ENCODE results near the gene MUC5B. TPM values are rescaled to one million over a fixed set of nuclear protein-coding genes. Genes with fewer than 3 reads are reported as not detected.

MUC5B gene
- total RNA-seq, 2 experiments from 2014 or later = not detected

GRCh38 chr11:1253103-1253485 is 30.2 kb downstream of the MUC5B start:
- CTCF ChIA-PET = no interaction called here
- Histone ChIP-seq H3K27me3 (ENCODE audit: control insufficient read depth in 1 of 2, insufficient read depth in 2 of 2, low read length in 2 of 2) (no peaks in the 10 kb centered on the region), H3K36me3 (ENCODE audit: insufficient read depth, low read length) (no peaks in the 10 kb centered on the region), H3K9me3 (ENCODE audit: control insufficient read depth in 1 of 2, insufficient read depth in 1 of 2, low read length in 2 of 2) (peaks cover 0 to 17% of the 10 kb centered on the region in 2 experiments), H3K4me1 (ENCODE audit: insufficient read depth, low read length) (no peaks in the 10 kb centered on the region), H3K4me3 (ENCODE audit: low read length) (no peak overlapping the region), H3K27ac (ENCODE audit: low read depth in 1 of 2, low read length in 2 of 2) (no peak overlapping the region)
- TF ChIP-seq, protein P1, sequence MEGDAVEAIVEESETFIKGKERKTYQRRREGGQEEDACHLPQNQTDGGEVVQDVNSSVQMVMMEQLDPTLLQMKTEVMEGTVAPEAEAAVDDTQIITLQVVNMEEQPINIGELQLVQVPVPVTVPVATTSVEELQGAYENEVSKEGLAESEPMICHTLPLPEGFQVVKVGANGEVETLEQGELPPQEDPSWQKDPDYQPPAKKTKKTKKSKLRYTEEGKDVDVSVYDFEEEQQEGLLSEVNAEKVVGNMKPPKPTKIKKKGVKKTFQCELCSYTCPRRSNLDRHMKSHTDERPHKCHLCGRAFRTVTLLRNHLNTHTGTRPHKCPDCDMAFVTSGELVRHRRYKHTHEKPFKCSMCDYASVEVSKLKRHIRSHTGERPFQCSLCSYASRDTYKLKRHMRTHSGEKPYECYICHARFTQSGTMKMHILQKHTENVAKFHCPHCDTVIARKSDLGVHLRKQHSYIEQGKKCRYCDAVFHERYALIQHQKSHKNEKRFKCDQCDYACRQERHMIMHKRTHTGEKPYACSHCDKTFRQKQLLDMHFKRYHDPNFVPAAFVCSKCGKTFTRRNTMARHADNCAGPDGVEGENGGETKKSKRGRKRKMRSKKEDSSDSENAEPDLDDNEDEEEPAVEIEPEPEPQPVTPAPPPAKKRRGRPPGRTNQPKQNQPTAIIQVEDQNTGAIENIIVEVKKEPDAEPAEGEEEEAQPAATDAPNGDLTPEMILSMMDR (IDR thresholded peaks at IDR 0.05) = no peak
- H3K27me3 Mint-ChIP-seq = no peaks in the 10 kb centered on the region
- H3K4me1 Mint-ChIP-seq (ENCODE audit: low read depth) = no peaks in the 10 kb centered on the region
- intact Hi-C loops (cut with DNase I, micrococcal nuclease) = no loop called here
- H3K9me3 Mint-ChIP-seq = no peaks in the 10 kb centered on the region
- no peaks in the 10 kb centered on the region for H3K36me3 Mint-ChIP-seq (ENCODE audit: low read depth)
- ATAC-seq (ENCODE audit: poor library complexity) (no peak), DNase-seq (no peak)
- no peak overlapping the region for H3K4me3 Mint-ChIP-seq
- H3K27ac Mint-ChIP-seq = no peak overlapping the region
- POLR2A ChIA-PET = no interaction called here

DNA sequence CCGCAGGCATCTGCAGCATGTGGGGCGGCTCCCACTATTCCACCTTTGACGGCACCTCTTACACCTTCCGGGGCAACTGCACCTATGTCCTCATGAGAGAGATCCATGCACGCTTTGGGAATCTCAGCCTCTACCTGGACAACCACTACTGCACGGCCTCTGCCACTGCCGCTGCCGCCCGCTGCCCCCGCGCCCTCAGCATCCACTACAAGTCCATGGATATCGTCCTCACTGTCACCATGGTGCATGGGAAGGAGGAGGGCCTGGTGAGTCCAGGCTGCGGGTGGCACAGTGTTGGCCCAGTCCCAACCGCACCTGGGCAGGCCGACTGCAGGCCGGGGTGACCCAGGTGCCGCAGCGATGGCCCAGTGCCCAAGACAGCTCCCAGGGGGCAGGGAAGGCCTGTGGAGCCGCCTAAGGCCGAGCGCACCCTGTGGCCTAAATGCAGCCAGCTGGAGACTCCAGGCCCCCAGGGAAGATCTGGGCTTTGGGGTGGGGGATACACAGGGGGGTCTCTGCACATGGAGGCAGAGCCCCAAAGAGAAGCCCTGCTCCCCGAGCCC is 31.3 kb downstream of the MUC5B start:
- CTCF ChIA-PET = no interaction called here
- no peak overlapping the region for H3K27ac ChIP-seq (ENCODE audit: low read depth in 1 of 2, low read length in 2 of 2)

GRCh38 chr11:1254733-1255132 is 31.9 kb downstream of the MUC5B start:
- no peaks in the 10 kb centered on the region for H3K36me3 Mint-ChIP-seq (ENCODE audit: low read depth)
- no peak overlapping the region for H3K4me3 ChIP-seq (ENCODE audit: low read length)
- ATAC-seq (ENCODE audit: poor library complexity) (no peak), DNase-seq (no peak)
- H3K4me3 Mint-ChIP-seq = no peak overlapping the region
- POLR2A ChIA-PET = no interaction called here
- CTCF ChIA-PET = no interaction called here
- no peaks in the 10 kb centered on the region for H3K27me3 Mint-ChIP-seq
- H3K9me3 Mint-ChIP-seq = no peaks in the 10 kb centered on the region
- no peak overlapping the region for H3K27ac Mint-ChIP-seq
- H3K4me1 Mint-ChIP-seq (ENCODE audit: low read depth) = no peaks in the 10 kb centered on the region
- H3K4me1 ChIP-seq (ENCODE audit: insufficient read depth, low read length) = no peaks in the 10 kb centered on the region
- H3K36me3 ChIP-seq (ENCODE audit: insufficient read depth, low read length) = no peaks in the 10 kb centered on the region
- TF ChIP-seq, protein P1 (IDR thresholded peaks at IDR 0.05) = no peak
- no peaks in the 10 kb centered on the region for H3K27me3 ChIP-seq (ENCODE audit: control insufficient read depth in 1 of 2, insufficient read depth in 2 of 2, low read length in 2 of 2)
- H3K27ac ChIP-seq (ENCODE audit: low read depth in 1 of 2, low read length in 2 of 2) = no peak overlapping the region
- intact Hi-C loops (cut with DNase I, micrococcal nuclease) = no loop called here
- H3K9me3 ChIP-seq (ENCODE audit: control insufficient read depth in 1 of 2, insufficient read depth in 1 of 2, low read length in 2 of 2) = peaks cover 0 to 17% of the 10 kb centered on the region in 2 experiments

More for the DNA sequence above, 31.3 kb downstream of the MUC5B start:
- Mint-ChIP-seq H3K36me3 (ENCODE audit: low read depth) (no peaks in the 10 kb centered on the region), H3K4me1 (ENCODE audit: low read depth) (no peaks in the 10 kb centered on the region), H3K27me3 (no peaks in the 10 kb centered on the region), H3K4me3 (no peak overlapping the region), H3K9me3 (no peaks in the 10 kb centered on the region), H3K27ac (no peak overlapping the region)
- H3K4me3 ChIP-seq (ENCODE audit: low read length) = no peak overlapping the region
- ATAC-seq (ENCODE audit: poor library complexity) (no peak), DNase-seq (no peak)
- POLR2A ChIA-PET = no interaction called here
- H3K27me3 ChIP-seq (ENCODE audit: control insufficient read depth in 1 of 2, insufficient read depth in 2 of 2, low read length in 2 of 2) = no peaks in the 10 kb centered on the region
- H3K4me1 ChIP-seq (ENCODE audit: insufficient read depth, low read length) = no peaks in the 10 kb centered on the region
- TF ChIP-seq, protein P1 (IDR thresholded peaks at IDR 0.05) = no peak
- H3K9me3 ChIP-seq (ENCODE audit: control insufficient read depth in 1 of 2, insufficient read depth in 1 of 2, low read length in 2 of 2) = peaks cover 0 to 17% of the 10 kb centered on the region in 2 experiments
- H3K36me3 ChIP-seq (ENCODE audit: insufficient read depth, low read length) = no peaks in the 10 kb centered on the region
- intact Hi-C loops (cut with DNase I, micrococcal nuclease) = no loop called here

Measured in CD4-positive, alpha-beta T cell (primary cell).